Stimulated activated CD8-positive, alpha-beta memory T cell treated with anti-CD3 and anti-CD28 coated beads, Interleukin-2, amount 100 ng/mL, for 48 hours (primary cell): ENCODE results near the gene PGAM4.
"Not testable (repeated sequence)": the region's sequence is repeated elsewhere in the genome, so short reads cannot be mapped to it uniquely, and the experiment has no call there.

Source experiments
- DNase-seq, 2 donors: peaks; one replicate each; pipeline ENCODE4 v3.0.0-alpha.2; 2020; ENCODE audit warnings: low read depth in 2 of 2

The PGAM4 gene

GRCh38 chrX:77969538-77969937 lies at the start of gene PGAM4:
TSS of gene PGAM4 (minus strand) at chrX:77969638. CDS start at chrX:77969638, 0 bp downstream.
- no peak for DNase-seq

- DNase-seq: no peak
Measured at GRCh38 chrX:78011846-78012245, 42.4 kb upstream of the PGAM4 start.

GRCh38 chrX:77979870-77980269 lies 10.4 kb upstream of the PGAM4 start:
- no peak for DNase-seq

- DNase-seq: no peak
Measured at GRCh38 chrX:77977518-77977917, 8.1 kb upstream of the PGAM4 start.

GRCh38 chrX:77977095-77977494 lies 7.7 kb upstream of the PGAM4 start:
- DNase-seq: no peak

GRCh38 chrX:77975755-77976154 lies 6.3 kb upstream of the PGAM4 start:
- DNase-seq: no peak

GRCh38 chrX:77967631-77968030 lies 1.8 kb downstream of the PGAM4 start:
- DNase-seq: no peak

GRCh38 chrX:77966361-77966760 lies 3.1 kb downstream of the PGAM4 start:
- no peak for DNase-seq

GRCh38 chrX:77962068-77962902 lies 7.2 kb downstream of the PGAM4 start:
- DNase-seq: no peak

GRCh38 chrX:77961063-77961462 lies 8.4 kb downstream of the PGAM4 start:
- DNase-seq: no peak

- DNase-seq: no peak
Measured at GRCh38 chrX:77960567-77960966, 8.9 kb downstream of the PGAM4 start.

- DNase-seq: no peak
Measured at GRCh38 chrX:77953708-77954107, 15.7 kb downstream of the PGAM4 start.

- no peak for DNase-seq
Measured at GRCh38 chrX:77953302-77953701, 16.1 kb downstream of the PGAM4 start.

GRCh38 chrX:77952173-77952572 lies 17.3 kb downstream of the PGAM4 start:
- no peak for DNase-seq

GRCh38 chrX:77949840-77950239 lies 19.6 kb downstream of the PGAM4 start:
- no peak for DNase-seq

GRCh38 chrX:77946571-77946970 lies 22.9 kb downstream of the PGAM4 start:
- no peak for DNase-seq

GRCh38 chrX:77945910-77946545 lies 23.4 kb downstream of the PGAM4 start:
- DNase-seq: no peak

- not testable (repeated sequence) for DNase-seq
Measured at GRCh38 chrX:77945031-77945430, 24.4 kb downstream of the PGAM4 start.

- no peak for DNase-seq
Measured at GRCh38 chrX:77938083-77938680, 31.3 kb downstream of the PGAM4 start.

- no peak for DNase-seq
Measured at GRCh38 chrX:77937291-77937690, 32.1 kb downstream of the PGAM4 start.

GRCh38 chrX:77936299-77936698 lies 33.1 kb downstream of the PGAM4 start:
- DNase-seq: no peak

GRCh38 chrX:77935886-77936285 lies 33.6 kb downstream of the PGAM4 start:
- DNase-seq: no peak

- no peak for DNase-seq
Measured at GRCh38 chrX:77930581-77930980, 38.9 kb downstream of the PGAM4 start.
